ENCODE measurements around the gene TBC1D22A.
A peak's percentile ranks its signal among the peaks of the same experiment; 100 is the strongest.

Gene TBC1D22A

DNA sequence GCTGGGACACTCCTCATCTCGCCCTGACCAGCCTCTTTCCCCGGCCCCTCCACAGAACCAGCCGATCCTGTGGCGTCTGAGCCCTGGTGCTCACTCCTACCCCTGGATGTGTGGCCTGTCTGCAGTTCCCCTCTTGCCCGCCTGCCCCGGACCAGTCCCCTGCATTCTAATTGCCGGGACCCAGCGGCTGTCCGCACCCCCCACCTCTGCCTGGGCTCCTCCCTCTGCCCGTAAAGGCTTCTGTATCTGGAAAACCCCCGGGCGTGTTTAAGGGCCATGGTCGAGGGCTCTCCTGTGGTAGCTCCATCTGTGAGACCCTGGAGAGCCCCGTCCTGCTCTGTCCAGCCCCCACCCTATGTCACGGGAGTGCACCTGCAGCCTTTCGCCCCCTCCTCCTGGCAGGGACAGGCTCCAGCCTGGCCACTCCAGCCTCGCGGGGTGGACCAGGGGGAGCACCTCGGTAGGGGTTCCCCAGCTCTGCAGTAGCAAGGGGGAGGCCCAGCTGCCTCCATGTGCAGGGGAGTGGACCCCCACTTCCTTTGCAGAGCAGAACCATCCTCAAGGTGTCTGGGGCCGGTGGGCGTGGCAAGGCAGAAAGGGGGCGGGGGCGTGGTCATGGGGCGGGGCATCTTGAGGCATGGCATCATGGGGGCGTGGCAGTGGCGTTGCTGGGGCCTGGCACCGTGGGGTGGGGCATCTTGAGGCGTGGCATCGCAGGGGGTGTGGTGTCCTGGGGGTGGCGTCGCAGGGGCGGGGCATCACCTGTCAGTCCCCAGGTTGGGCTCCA is 430.4 kb downstream of the TBC1D22A start:
- peak; percentile 13; the same call in 1 of the 3 replicates for ATAC-seq
- TF ChIP-seq TCF4 (CRISPR knock-in tag; IDR thresholded peaks at IDR 0.05; ENCODE audit: borderline replicate concordance) (no peak), SNAI2 (CRISPR knock-in tag; IDR thresholded peaks at IDR 0.05) (no peak), GLIS3 (CRISPR knock-in tag; IDR thresholded peaks at IDR 0.05) (no peak), ISL1 (CRISPR knock-in tag; IDR thresholded peaks at IDR 0.05) (no peak), ESRRG (CRISPR knock-in tag; IDR thresholded peaks at IDR 0.05) (no peak), TOX (CRISPR knock-in tag; IDR thresholded peaks at IDR 0.05; ENCODE audit: borderline replicate concordance) (no peak), ARNTL (CRISPR knock-in tag; IDR thresholded peaks at IDR 0.05; ENCODE audit: borderline replicate concordance, low read depth) (no peak), PPARA (CRISPR knock-in tag; IDR thresholded peaks at IDR 0.05; ENCODE audit: borderline replicate concordance) (no peak), OSR1 (CRISPR knock-in tag; IDR thresholded peaks at IDR 0.05) (no peak), BACH2 (CRISPR knock-in tag; IDR thresholded peaks at IDR 0.05; ENCODE audit: borderline replicate concordance) (no peak), ZNF565 (CRISPR knock-in tag; conservative IDR thresholded peaks at IDR 0.05; ENCODE audit: low read depth) (no peak), ZNF70 (CRISPR knock-in tag; IDR thresholded peaks at IDR 0.05) (no peak)
- TF ChIP-seq, protein P1, sequence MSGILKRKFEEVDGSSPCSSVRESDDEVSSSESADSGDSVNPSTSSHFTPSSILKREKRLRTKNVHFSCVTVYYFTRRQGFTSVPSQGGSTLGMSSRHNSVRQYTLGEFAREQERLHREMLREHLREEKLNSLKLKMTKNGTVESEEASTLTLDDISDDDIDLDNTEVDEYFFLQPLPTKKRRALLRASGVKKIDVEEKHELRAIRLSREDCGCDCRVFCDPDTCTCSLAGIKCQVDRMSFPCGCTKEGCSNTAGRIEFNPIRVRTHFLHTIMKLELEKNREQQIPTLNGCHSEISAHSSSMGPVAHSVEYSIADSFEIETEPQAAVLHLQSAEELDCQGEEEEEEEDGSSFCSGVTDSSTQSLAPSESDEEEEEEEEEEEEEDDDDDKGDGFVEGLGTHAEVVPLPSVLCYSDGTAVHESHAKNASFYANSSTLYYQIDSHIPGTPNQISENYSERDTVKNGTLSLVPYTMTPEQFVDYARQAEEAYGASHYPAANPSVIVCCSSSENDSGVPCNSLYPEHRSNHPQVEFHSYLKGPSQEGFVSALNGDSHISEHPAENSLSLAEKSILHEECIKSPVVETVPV (CRISPR knock-in tag; IDR thresholded peaks at IDR 0.05): no peak

GRCh38 chr22:47193606-47194329 is 431.3 kb downstream of the TBC1D22A start:
- TF ChIP-seq ISL1 (CRISPR knock-in tag; IDR thresholded peaks at IDR 0.05): no peak
- ATAC-seq: no peak

DNA sequence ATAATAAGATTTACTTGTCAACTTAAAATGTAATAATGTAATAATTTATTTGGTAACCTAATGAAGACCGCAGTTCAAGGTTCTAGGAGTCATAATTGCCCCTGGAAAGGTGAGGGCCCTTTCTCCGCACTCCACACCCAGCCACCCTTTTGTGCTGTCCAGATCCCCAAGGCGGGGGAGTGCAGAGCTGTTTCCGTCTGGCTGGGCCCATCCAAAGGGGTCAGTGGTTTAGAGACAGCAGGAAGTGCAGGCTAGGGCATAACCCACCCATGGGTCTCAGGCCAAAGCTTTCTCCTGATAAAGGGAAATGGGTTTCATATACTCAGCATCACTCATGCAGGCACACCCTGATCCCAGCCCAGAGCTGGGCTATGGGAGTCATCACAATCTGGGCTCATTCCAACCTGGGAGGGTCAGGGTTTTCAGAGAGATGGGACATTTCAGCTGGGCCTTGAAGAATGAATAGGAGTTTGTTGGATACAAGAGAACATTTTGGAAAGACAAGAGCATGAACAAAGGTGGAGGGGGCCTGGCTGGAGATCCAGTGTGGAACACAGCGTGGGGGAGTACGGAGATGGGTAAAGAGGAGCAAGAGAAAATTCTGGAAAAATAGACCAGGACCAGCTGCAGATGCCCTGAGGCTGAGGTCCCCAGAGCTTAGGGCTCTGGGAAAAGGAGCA is 432.2 kb downstream of the TBC1D22A start:
- ATAC-seq: no peak
- TF ChIP-seq ZFP3 (CRISPR knock-in tag; IDR thresholded peaks at IDR 0.05): peak; percentile 80; the same call in 1 of the 2 replicates
- TF ChIP-seq, protein P2, sequence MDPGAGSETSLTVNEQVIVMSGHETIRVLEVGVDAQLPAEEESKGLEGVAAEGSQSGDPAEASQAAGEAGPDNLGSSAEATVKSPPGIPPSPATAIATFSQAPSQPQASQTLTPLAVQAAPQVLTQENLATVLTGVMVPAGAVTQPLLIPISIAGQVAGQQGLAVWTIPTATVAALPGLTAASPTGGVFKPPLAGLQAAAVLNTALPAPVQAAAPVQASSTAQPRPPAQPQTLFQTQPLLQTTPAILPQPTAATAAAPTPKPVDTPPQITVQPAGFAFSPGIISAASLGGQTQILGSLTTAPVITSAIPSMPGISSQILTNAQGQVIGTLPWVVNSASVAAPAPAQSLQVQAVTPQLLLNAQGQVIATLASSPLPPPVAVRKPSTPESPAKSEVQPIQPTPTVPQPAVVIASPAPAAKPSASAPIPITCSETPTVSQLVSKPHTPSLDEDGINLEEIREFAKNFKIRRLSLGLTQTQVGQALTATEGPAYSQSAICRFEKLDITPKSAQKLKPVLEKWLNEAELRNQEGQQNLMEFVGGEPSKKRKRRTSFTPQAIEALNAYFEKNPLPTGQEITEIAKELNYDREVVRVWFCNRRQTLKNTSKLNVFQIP (CRISPR knock-in tag; IDR thresholded peaks at IDR 0.05; ENCODE audit: borderline replicate concordance, low read depth): no peak

DNA sequence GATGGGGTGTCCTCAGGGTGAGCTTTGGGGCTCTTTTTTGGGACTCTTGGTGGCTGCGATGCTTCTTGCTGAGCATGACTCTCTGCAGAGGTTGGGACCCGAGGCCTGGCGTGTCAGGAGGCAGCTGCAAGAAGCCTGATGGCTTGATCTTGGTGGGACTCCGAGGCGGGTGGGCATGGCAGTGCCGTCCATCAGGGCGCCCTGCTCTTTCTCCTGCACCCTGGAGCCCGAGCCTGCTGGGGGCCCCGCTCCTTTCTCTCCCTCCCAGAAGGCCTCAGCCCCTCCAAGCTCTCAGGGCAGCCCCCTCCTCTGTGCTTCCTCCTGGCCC is 432.7 kb downstream of the TBC1D22A start:
- TF ChIP-seq ZNF70 (CRISPR knock-in tag; IDR thresholded peaks at IDR 0.05) (no peak), TCF4 (CRISPR knock-in tag; IDR thresholded peaks at IDR 0.05; ENCODE audit: borderline replicate concordance) (no peak), ZNF565 (CRISPR knock-in tag; conservative IDR thresholded peaks at IDR 0.05; ENCODE audit: low read depth) (no peak), ESRRG (CRISPR knock-in tag; IDR thresholded peaks at IDR 0.05) (no peak), CSDC2 (CRISPR knock-in tag; IDR thresholded peaks at IDR 0.05) (no peak), OSR1 (CRISPR knock-in tag; IDR thresholded peaks at IDR 0.05) (no peak), BACH2 (CRISPR knock-in tag; IDR thresholded peaks at IDR 0.05; ENCODE audit: borderline replicate concordance) (no peak), ZC3H10 (CRISPR knock-in tag; IDR thresholded peaks at IDR 0.05) (no peak), CREB5 (CRISPR knock-in tag; IDR thresholded peaks at IDR 0.05; ENCODE audit: low read depth) (no peak)
- TF ChIP-seq, protein P2 (CRISPR knock-in tag; IDR thresholded peaks at IDR 0.05; ENCODE audit: borderline replicate concordance, low read depth): no peak
- no peak for ATAC-seq
